GM18502 (cell line): Measurements from ENCODE around the gene PAQR7.

Experiments
- ATAC-seq: cut with Tn5 transposase; IDR thresholded peaks from one replicate; pipeline ENCODE4 v1.9.1; 2021; ENCODE audit warnings: mild to moderate bottlenecking; ENCODE audit not compliant: unreplicated experiment, poor library complexity

The PAQR7 gene

GRCh38 chr1:25904943-25905679 is 29.6 kb upstream of the PAQR7 start:
- peak; percentile 75 for ATAC-seq

GRCh38 chr1:25903986-25904385 is 28.5 kb upstream of the PAQR7 start:
- no peak for ATAC-seq

GRCh38 chr1:25902462-25902861 is 27.0 kb upstream of the PAQR7 start:
- ATAC-seq: no peak

- no peak for ATAC-seq
Observed at GRCh38 chr1:25900219-25900618, 24.7 kb upstream of the PAQR7 start.

GRCh38 chr1:25899792-25900191 is 24.3 kb upstream of the PAQR7 start:
- ATAC-seq: no peak

- ATAC-seq: no peak
Observed at GRCh38 chr1:25898223-25899015, 22.9 kb upstream of the PAQR7 start.

GRCh38 chr1:25897754-25898153 is 22.2 kb upstream of the PAQR7 start:
- no peak for ATAC-seq

GRCh38 chr1:25896266-25896665 is 20.8 kb upstream of the PAQR7 start:
- no peak for ATAC-seq

- ATAC-seq: peak; percentile 84
Observed at GRCh38 chr1:25895365-25895990, 20.0 kb upstream of the PAQR7 start.

GRCh38 chr1:25893116-25893515 is 17.6 kb upstream of the PAQR7 start:
- no peak for ATAC-seq

- ATAC-seq: no peak
Observed at GRCh38 chr1:25891606-25892005, 16.1 kb upstream of the PAQR7 start.

GRCh38 chr1:25890239-25891034 is 14.9 kb upstream of the PAQR7 start:
- ATAC-seq: no peak

GRCh38 chr1:25889470-25889869 is 14.0 kb upstream of the PAQR7 start:
- ATAC-seq: no peak

GRCh38 chr1:25888426-25888987 is 13.0 kb upstream of the PAQR7 start:
- no peak for ATAC-seq

GRCh38 chr1:25885602-25886001 is 10.1 kb upstream of the PAQR7 start:
- no peak for ATAC-seq

GRCh38 chr1:25881266-25881665 is 5.8 kb upstream of the PAQR7 start:
- ATAC-seq: no peak

- no peak for ATAC-seq
Observed at GRCh38 chr1:25880518-25880917, 5.0 kb upstream of the PAQR7 start.

GRCh38 chr1:25879675-25880074 is 4.2 kb upstream of the PAQR7 start:
- no peak for ATAC-seq

GRCh38 chr1:25878690-25879089 is 3.2 kb upstream of the PAQR7 start:
- ATAC-seq: no peak

GRCh38 chr1:25877155-25877554 is 1.6 kb upstream of the PAQR7 start:
- no peak for ATAC-seq
